ENCODE data around the gene UMODL1. TPM values are rescaled to one million over a fixed set of nuclear protein-coding genes. Genes with fewer than 3 reads are reported as not detected.

The UMODL1 gene
- total RNA-seq, 3 donors from 2014 or later (not counting 1 experiment from before 2014, with no cell fraction given), result 0.14 to 0.28 TPM; not detected in 1

DNA sequence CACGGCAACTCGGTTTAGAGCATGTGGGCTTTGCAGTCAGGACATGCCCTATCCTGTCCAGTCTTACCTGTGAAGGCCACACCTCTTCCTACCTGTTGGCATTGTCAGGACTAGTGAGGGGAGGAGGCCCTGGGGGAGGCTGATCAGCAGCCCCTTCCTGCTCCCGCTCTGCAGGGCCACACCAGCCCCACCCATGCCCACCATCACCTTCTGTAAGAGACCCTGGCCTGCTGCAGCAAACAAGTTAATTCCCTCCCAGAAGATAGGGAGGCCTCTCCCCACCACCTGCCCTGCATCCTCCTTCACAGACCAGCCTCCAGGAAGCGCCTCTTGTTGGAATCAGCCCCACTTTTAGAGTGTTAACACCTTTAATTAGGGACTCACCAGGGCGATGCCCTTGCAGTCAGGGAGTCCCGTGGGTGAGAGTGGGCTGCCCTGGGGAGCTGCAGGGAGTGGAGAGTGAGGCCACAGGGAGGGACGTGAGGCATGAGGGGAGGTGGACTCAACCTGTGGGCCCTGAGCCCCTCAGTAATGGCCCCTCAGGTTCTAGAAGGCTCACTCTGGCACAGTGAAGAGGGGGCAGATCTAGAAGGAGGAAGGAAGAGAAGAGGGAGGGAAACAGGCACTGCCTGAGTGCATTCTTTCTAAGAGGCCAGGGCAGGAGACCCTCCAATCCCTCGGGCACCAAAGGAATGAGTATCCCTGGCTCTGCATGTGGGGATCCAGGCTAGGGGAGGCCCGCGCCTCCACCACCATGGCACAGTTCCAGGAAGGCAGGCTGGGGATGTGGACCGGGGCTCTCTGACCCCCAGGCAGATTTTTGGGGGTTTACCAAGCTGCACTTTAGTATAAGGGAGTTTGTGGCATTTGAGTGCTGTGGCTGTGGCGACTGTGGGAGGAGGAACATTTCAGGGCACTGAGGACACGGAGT is 8.2 kb downstream of the UMODL1 start:
- ATAC-seq, result no peak
- TF ChIP-seq, protein P1, sequence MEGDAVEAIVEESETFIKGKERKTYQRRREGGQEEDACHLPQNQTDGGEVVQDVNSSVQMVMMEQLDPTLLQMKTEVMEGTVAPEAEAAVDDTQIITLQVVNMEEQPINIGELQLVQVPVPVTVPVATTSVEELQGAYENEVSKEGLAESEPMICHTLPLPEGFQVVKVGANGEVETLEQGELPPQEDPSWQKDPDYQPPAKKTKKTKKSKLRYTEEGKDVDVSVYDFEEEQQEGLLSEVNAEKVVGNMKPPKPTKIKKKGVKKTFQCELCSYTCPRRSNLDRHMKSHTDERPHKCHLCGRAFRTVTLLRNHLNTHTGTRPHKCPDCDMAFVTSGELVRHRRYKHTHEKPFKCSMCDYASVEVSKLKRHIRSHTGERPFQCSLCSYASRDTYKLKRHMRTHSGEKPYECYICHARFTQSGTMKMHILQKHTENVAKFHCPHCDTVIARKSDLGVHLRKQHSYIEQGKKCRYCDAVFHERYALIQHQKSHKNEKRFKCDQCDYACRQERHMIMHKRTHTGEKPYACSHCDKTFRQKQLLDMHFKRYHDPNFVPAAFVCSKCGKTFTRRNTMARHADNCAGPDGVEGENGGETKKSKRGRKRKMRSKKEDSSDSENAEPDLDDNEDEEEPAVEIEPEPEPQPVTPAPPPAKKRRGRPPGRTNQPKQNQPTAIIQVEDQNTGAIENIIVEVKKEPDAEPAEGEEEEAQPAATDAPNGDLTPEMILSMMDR (IDR thresholded peaks at IDR 0.05), result no peak
- no peaks in the 10 kb centered on the region for H3K9me3 ChIP-seq (ENCODE audit: control insufficient read depth, insufficient read depth, low read length)
- Mint-ChIP-seq H3K9me3 (no peaks in the 10 kb centered on the region), H3K4me3 (no peak overlapping the region), H3K36me3 (no peaks in the 10 kb centered on the region), H3K4me1 (peaks cover 4 to 10% of the 10 kb centered on the region in 2 donors), H3K27me3 (ENCODE audit: low read depth in 2 of 2) (peaks cover 26 to 49% of the 10 kb centered on the region in 2 donors), H3K27ac (no peak overlapping the region)
- H3K4me3 ChIP-seq (ENCODE audit: low read length), result no peak overlapping the region
- no peaks in the 10 kb centered on the region for H3K27me3 ChIP-seq (ENCODE audit: control insufficient read depth, insufficient read depth, low read length)
- peaks cover 14% of the 10 kb centered on the region for H3K4me1 ChIP-seq (ENCODE audit: control insufficient read depth, insufficient read depth, low read length)
- H3K27ac ChIP-seq (ENCODE audit: low read length), result no peak overlapping the region
- H3K36me3 ChIP-seq (ENCODE audit: control insufficient read depth, insufficient read depth, low read length), result no peaks in the 10 kb centered on the region
- DNase-seq, result no peak
- intact Hi-C loops (cut with micrococcal nuclease), result no loop called here
- WGBS (ENCODE audit: insufficient coverage), result 78% methylated on average over 13 of the region's 13 CpGs

GRCh38 chr21:42079939-42080787 is 9.0 kb downstream of the UMODL1 start:
- Mint-ChIP-seq H3K36me3 (no peaks in the 10 kb centered on the region), H3K9me3 (no peaks in the 10 kb centered on the region), H3K4me3 (no peak overlapping the region), H3K27me3 (ENCODE audit: low read depth in 2 of 2) (peaks cover 24 to 46% of the 10 kb centered on the region in 2 donors), H3K4me1 (peaks cover 4 to 10% of the 10 kb centered on the region in 2 donors), H3K27ac (no peak overlapping the region)
- TF ChIP-seq, protein P1 (IDR thresholded peaks at IDR 0.05), result no peak
- 75% methylated on average over 24 of the region's 25 CpGs for WGBS (ENCODE audit: insufficient coverage)
- H3K9me3 ChIP-seq (ENCODE audit: control insufficient read depth, insufficient read depth, low read length), result no peaks in the 10 kb centered on the region
- H3K27me3 ChIP-seq (ENCODE audit: control insufficient read depth, insufficient read depth, low read length), result no peaks in the 10 kb centered on the region
- intact Hi-C loops (cut with micrococcal nuclease), result no loop called here
- peaks cover 14% of the 10 kb centered on the region for H3K4me1 ChIP-seq (ENCODE audit: control insufficient read depth, insufficient read depth, low read length)
- H3K36me3 ChIP-seq (ENCODE audit: control insufficient read depth, insufficient read depth, low read length), result no peaks in the 10 kb centered on the region
- no peak overlapping the region for H3K4me3 ChIP-seq (ENCODE audit: low read length)
- no peak for DNase-seq
- ATAC-seq, result no peak
- no peak overlapping the region for H3K27ac ChIP-seq (ENCODE audit: low read length)

DNA sequence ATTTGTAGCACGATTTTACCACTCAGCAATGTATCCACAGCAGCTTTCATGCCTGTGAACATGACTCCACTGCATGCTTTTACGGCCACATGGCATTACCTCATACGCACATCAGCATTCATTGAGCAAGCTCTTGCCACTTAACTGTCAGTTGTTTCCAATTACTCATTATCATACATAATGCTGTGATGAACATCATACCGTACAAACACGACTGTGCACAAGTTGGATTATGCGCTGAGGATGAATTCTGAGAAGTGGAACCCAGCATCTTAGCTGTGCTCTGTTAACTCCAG is 9.6 kb downstream of the UMODL1 start:
- Mint-ChIP-seq H3K9me3 (no peaks in the 10 kb centered on the region), H3K27ac (no peak overlapping the region), H3K36me3 (no peaks in the 10 kb centered on the region), H3K27me3 (ENCODE audit: low read depth in 2 of 2) (peaks cover 22 to 41% of the 10 kb centered on the region in 2 donors), H3K4me1 (peaks cover 4 to 10% of the 10 kb centered on the region in 2 donors), H3K4me3 (no peak overlapping the region)
- no peak overlapping the region for H3K4me3 ChIP-seq (ENCODE audit: low read length)
- 80% methylated on average over 6 of the region's 6 CpGs for WGBS (ENCODE audit: insufficient coverage)
- H3K27ac ChIP-seq (ENCODE audit: low read length), result no peak overlapping the region
- no peaks in the 10 kb centered on the region for H3K9me3 ChIP-seq (ENCODE audit: control insufficient read depth, insufficient read depth, low read length)
- ATAC-seq (no peak), DNase-seq (no peak)
- TF ChIP-seq, protein P1 (IDR thresholded peaks at IDR 0.05), result no peak
- no peaks in the 10 kb centered on the region for H3K36me3 ChIP-seq (ENCODE audit: control insufficient read depth, insufficient read depth, low read length)
- intact Hi-C loops (cut with micrococcal nuclease), result no loop called here
- H3K4me1 ChIP-seq (ENCODE audit: control insufficient read depth, insufficient read depth, low read length), result peaks cover 14% of the 10 kb centered on the region
- peaks cover 2% of the 10 kb centered on the region for H3K27me3 ChIP-seq (ENCODE audit: control insufficient read depth, insufficient read depth, low read length)
